NCI-H345 treated with DMSO at 0.1 percent for 48 hours (cell line): Measurements from ENCODE around the gene ESAM.
"Not testable (repeated sequence)": the region's sequence is repeated elsewhere in the genome, so short reads cannot be mapped to it uniquely, and the experiment has no call there.

Experiments
- DNase-seq: peaks from one replicate; lab custom pipeline; 2025; ENCODE audit not compliant: unreplicated experiment; lab: John Stamatoyannopoulos, UW

Gene ESAM

GRCh38 chr11:124776865-124777645 is 15.0 kb upstream of the ESAM start:
- no peak for DNase-seq

- not testable (repeated sequence) for DNase-seq
These were observed 8.9 kb upstream of the ESAM start for GRCh38 chr11:124770959-124771358.

GRCh38 chr11:124769806-124770774 is 8.0 kb upstream of the ESAM start:
- DNase-seq = no peak

- DNase-seq = no peak
These were observed 6.8 kb upstream of the ESAM start for GRCh38 chr11:124768914-124769313.

- DNase-seq = no peak
These were observed 4.1 kb upstream of the ESAM start for GRCh38 chr11:124766156-124766555.

- peak; percentile 72 for DNase-seq
These were observed 1.3 kb upstream of the ESAM start for GRCh38 chr11:124763156-124763947.

- no peak for DNase-seq
These were observed 600 bp upstream of the ESAM start for GRCh38 chr11:124762624-124763155.

GRCh38 chr11:124761301-124762104 is 587 bp downstream of the ESAM start:
- DNase-seq = no peak

GRCh38 chr11:124760806-124761205 is 1.3 kb downstream of the ESAM start:
- no peak for DNase-seq

GRCh38 chr11:124760205-124760652 is 1.9 kb downstream of the ESAM start:
- no peak for DNase-seq

GRCh38 chr11:124759266-124760204 is 2.6 kb downstream of the ESAM start:
- DNase-seq = no peak

GRCh38 chr11:124758355-124759265 is 3.5 kb downstream of the ESAM start:
- DNase-seq = peak; percentile 11

- no peak for DNase-seq
These were observed 4.8 kb downstream of the ESAM start for GRCh38 chr11:124757320-124757719.

- DNase-seq = no peak
These were observed 5.3 kb downstream of the ESAM start for GRCh38 chr11:124756753-124757227.

- no peak for DNase-seq
These were observed 5.9 kb downstream of the ESAM start for GRCh38 chr11:124756033-124756752.

- no peak for DNase-seq
These were observed 7.4 kb downstream of the ESAM start for GRCh38 chr11:124754710-124755109.

- no peak for DNase-seq
These were observed 7.8 kb downstream of the ESAM start for GRCh38 chr11:124754309-124754708.
